Posterior vena cava (tissue), 2 donors: ENCODE results near the gene CHST15. TPM values are rescaled to one million over a fixed set of nuclear protein-coding genes. Genes with fewer than 3 reads are reported as not detected.

Experiments
- DNase-seq: peaks from one replicate; pipeline ENCODE4 v3.0.0-alpha.2; 2020; ENCODE audit warnings: low spot score
- intact Hi-C, 2 donors: fragments of 100-400 bp; cut with DNase I; formaldehyde crosslinking; loops; one replicate each; pipeline versions ENCODE4 v1.14.1 to v1.14.2; 2022 to 2023
- total RNA-seq, 2 donors: library from RNA; stranded (reverse); fragmentation: NEBNext Ultra II Directional; extraction: Animal tissue kit (Norgen Biotek cat#: 25700); gene quantifications; one replicate each; pipeline ENCODE4 v1.2.1, GENCODE V29; 2021
- donor health status: DM: yes; HTN: yes; CAD: no.
- donor health status: DM: yes; HTN: yes; CAD: no.

Gene CHST15
- total RNA-seq, 2 donors from 2014 or later, result 25.8 to 30.1 TPM

- intact Hi-C loops, result no loop called here
- DNase-seq, result peak; percentile 66
These were observed 34.9 kb downstream of the CHST15 start for GRCh38 chr10:124058346-124059003.

- intact Hi-C loops, result no loop called here
- peak; percentile 54 for DNase-seq
These were observed 35.8 kb downstream of the CHST15 start for GRCh38 chr10:124057601-124058000.

GRCh38 chr10:124056337-124056980, 36.9 kb downstream of the CHST15 start:
- intact Hi-C loops, result no loop called here

DNA sequence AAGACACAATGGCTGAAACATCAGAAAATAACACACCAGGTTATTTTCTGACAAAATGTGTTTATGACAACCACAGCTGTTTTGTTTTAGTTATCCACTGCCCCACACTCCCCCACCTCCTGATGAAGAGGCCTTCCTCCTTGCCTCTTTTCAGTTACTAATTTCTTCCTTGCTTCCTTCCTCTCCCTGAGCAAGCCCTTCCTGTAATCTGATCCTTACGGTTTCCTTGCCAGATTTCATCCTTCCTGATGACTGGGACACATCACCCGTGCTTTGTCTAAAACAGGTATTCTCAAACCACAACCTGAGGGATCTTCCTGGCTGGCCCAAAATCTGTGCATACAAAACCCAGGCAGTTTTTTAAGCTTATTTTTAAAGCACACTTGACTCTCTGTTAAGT, 39.4 kb downstream of the CHST15 start:
- DNase-seq, result no peak
- intact Hi-C loops, result no loop called here

More at GRCh38 chr10:124056337-124056980, 36.9 kb downstream of the CHST15 start:
- DNase-seq, result peak; percentile 71

DNA sequence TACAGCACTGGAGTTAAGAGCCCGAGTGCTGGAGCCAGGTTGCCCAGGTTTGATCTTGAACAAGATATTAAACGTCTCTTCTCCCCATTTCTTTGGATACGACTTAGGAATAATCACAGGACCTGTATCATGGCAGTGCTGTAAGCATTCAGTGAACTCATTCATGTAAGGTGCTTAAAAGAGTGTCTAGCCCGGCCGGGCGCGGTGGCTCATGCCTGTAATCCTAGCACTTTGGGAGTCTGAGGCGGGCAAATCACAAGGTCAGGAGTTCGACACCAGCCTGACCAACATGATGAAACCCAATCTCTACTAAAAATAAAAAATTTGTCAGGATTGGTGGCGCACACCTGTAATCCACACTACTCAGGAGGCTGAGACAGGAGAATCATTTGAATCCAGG, 40.8 kb downstream of the CHST15 start:
- DNase-seq, result peak; percentile 64
- intact Hi-C loops, result no loop called here

GRCh38 chr10:124050021-124051015, 43.1 kb downstream of the CHST15 start:
- intact Hi-C loops, result no loop called here
- peak; percentile 76 for DNase-seq

DNA sequence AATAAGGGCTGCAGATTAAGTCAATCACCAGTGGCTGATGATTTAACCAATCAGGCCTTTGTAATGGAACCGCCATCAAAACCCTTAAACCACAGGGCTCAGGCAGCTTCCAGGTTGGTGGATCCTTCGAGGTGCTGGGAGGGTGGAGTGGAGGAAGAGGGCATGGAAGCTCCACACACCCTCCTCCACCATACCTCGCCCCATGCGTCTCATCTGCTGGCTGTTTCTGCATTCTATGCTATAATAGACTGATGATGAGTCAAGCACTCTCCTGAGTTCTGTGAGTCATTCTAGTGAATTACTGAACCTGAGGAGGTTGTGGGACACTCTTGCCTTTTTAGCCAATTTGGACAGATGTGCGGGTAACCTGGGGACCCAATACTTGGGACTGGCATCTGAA, 43.9 kb downstream of the CHST15 start:
- intact Hi-C loops, result no loop called here
- DNase-seq, result peak; percentile 30

DNA sequence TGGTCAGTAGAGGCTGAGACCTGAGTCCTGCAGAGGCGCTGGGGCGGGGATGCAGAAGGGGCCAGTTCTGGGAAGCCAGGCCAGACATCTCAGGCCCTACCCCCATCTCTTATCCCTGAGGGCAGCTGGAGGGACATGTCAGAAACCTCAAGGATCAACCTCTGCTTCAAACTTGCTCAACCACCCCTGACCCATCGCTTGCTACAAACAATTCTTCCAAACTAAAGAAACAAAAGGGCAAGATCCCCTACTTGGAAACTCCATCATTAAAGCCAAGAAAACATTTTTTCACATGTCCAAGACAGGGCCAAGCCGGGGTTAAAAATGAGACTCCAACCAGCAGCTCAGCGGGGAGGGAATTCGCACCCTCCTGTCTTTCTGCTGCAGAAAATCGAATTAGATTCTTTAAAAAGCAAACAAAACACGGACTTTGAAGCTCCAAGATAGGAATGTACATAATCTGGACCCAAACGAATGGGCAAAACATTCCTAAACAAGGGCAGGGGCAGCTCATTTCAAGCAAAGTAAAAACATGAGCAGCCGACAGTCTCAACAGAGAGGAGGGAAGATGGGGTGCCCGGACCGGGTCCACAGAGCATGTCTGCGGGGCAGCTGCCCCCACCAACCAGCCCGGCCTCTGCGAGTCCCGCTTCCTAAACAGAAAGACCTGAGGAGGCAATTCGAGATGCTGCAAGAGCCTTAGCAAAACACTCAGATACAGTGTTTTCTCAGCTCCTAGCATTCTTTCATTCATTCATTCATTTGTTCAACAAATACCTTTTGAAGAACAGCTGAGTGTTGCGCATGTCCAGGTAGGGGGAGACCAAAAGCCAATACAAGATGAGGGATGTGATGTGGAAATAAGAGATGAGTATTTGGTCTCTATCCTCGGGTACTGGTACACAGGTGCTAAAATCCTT, 44.8 kb downstream of the CHST15 start:
- intact Hi-C loops, result no loop called here
- peak; percentile 36 for DNase-seq

GRCh38 chr10:124047427-124048152, 45.8 kb downstream of the CHST15 start:
- DNase-seq, result no peak
- intact Hi-C loops, result no loop called here

- intact Hi-C loops, result no loop called here
- no peak for DNase-seq
These were observed 47.5 kb downstream of the CHST15 start for GRCh38 chr10:124045801-124046355.

DNA sequence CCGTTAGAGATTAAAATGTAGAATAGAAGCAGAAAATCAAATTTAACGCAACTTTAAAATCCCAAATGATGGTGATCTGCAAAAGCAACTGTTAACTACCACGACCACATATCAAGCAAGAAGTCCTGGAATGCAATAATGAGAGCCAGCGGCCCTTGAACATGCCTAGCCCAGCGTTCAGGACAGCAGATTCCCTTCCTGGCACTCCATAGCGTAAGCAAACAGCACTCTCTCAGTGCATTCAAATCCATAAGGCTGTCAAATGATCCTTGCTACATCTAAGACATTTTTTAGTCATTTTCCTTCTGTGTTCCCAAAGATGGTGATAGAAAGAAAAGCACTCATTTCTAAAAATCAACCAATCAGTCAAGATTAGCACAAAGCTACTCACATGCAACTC, 48.1 kb downstream of the CHST15 start:
- no peak for DNase-seq
- intact Hi-C loops, result no loop called here

GRCh38 chr10:124044143-124044862, 49.1 kb downstream of the CHST15 start:
- intact Hi-C loops, result no loop called here
- no peak for DNase-seq

DNA sequence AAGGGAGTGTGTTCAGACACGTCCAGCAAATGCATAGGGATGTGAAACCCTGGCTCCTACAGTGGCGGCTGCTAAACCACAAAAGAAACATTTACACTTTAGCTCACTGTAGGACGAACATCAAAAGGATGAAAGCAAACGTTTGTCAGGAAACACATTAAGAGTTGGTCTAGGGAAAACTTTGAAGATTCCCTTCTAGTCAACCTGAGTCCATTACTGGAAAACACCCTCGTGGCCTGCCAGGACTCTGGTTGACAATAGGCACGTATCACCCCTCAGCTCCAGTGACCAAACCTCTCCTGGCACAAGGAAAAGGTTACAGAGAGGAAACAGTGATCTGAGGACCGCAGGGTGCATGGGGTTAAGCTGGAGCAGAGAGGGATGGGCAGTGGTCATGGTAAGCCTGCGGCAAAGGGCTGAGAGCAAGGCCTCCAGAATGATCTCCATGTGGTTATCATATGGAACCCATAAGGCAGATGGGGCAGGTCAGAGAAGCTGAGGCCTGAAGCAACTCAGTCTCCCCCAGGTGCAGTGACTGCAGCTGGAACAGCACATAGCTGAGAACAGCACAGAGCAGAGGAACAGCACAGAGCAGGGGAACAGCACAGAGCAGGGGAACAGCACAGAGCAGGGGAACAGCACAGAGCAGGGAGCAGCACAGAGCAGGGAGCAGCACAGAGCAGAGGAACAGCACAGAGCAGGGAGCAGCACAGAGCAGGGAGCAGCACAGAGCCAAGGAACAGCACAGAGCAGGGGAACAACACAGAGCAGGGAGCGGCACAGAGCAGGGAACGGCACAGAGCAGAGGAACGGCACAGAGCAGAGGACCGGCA, 49.9 kb downstream of the CHST15 start:
- intact Hi-C loops, result no loop called here
- no peak for DNase-seq

- no peak for DNase-seq
- intact Hi-C loops, result no loop called here
These were observed 50.6 kb downstream of the CHST15 start for GRCh38 chr10:124042656-124043309.

- intact Hi-C loops, result no loop called here
- DNase-seq, result no peak
These were observed 51.5 kb downstream of the CHST15 start for GRCh38 chr10:124041675-124042445.
